NCI-H1694 treated with DMSO at 0.1 percent for 48 hours (cell line): ENCODE measurements around the gene SPARCL1.
"Not testable (repeated sequence)": the region's sequence is repeated elsewhere in the genome, so short reads cannot be mapped to it uniquely, and the experiment has no call there.

Experiments used
- DNase-seq: peaks from one replicate; lab custom pipeline; 2025; lab: John Stamatoyannopoulos, UW

The SPARCL1 gene

DNA sequence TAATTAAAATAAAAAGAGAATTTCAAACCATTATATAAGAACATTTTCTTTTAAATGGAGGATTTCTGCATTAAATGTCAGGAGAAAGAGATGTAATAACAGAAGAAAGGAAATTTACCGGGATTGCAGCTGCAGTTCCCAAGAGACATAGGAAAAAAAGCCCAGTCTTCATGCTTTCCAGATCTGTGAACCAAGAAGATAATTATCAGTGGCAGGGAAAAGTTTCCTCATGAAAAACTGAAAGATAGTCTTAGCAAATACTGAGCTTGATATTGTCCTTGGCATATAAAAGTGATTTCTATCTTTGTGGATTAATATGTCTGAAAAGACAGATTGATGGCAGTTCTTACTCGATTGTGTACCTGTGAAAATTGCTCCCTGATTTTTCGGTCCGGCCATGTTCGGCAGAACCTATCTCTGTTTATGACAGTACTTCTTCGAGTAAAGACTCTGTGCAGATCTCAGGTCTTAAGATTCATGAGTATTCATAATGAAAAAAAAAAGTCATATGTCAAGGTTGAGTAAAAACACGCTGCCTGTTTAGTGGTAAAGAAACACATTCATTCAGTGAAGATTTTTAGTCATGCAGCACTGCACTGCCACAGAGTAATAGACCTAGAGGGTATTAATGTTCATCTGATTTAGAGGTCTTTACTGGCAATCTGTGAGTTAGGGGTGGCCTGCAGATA is 29.6 kb downstream of the SPARCL1 start:
- DNase-seq, result no peak

DNA sequence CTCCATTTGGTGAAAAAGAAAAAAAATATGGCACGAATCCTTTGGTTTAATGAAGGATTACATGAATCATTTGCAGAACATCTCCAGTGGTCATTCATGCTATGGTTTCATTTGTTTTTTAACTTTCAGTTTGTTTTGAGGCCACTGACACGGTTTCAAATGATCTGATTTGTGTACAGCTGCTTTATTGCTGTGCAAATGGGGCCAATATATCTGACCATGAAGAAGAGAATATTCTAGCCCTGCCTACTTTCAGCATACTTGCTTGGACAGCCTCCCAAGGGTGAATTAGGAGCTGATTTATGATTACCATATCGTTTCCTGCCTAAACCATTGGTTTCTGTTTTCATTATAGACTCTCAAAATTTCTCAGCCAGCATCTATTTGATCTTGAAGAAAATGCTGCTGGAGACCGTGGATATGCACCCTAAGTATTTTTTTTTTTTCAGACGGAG is 30.7 kb downstream of the SPARCL1 start:
- no peak for DNase-seq

DNA sequence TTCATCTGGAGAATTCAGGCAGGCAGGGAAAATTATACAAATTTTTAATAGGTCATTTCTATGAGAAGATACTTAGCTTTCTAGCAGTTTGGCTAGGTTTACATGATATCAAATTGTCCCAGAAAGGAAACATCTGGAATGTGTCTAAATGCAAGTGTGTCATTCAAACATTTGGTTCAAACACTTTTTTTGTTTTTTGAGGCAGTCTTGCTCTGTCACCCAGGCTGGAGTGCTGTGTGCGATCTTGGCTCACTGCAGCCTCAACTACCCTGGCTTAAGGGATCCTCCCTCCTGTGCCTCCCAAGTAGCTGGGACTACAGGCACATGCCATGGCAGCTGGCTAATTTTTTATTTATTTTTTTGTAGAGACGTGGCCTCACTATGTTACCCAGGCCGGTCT is 31.6 kb downstream of the SPARCL1 start:
- DNase-seq, result no peak

DNA sequence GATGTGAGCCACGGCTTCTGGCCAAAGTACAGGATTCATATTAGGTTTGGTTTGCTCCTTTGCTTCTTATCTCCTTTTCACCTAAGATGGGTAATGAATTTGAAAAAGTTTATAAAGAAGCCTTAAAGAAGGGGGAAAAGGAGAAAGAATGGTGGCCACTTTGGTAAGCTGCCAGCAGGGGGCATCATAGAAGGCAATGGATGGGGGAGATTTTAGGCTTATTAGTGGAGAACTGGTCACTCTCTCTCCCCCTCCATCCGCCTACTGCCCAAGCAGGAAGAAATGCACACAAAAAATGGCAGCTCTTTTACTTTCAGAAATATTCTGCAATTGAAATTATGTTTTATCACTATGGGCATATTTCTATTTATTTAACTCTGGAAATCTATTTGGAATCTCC is 32.0 kb downstream of the SPARCL1 start:
- no peak for DNase-seq

DNA sequence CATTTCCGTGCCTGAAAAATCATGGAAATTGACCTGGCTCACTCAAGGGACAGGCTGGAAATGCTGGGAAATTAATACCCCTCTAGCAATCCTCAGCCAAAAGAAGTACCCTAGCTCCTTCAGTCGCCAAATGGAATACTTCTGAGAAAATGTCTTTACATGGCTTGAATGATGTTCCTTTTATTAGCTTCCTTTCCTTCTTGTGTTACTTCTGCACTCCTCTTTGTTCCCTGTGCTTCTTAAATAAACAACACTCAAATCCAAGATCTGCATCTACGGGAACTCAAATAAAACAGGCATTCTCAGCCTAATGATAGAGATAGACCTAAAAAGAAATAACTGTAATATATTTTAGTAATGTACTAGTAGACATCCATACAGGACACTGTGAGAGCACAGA is 36.1 kb downstream of the SPARCL1 start:
- DNase-seq, result no peak

DNA sequence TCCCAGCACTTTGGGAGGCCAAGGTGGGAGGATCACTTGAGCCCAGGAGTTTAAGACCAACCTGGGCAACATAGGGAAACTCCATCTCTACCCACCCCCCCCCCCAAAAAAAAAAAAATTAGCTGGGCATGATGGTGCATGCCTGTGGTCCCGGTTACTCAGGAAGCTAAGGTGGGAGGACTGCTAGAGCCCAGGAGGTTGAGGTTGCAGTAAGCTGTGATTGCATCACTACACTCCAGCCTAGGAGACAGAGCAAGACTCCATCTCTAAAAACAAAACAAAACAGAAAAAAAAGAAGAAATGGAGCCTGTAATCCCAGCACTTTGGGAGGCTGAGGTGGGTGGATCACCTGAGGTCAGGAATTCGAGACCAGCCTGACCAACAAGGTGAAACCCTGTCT is 37.3 kb downstream of the SPARCL1 start:
- not testable (repeated sequence) for DNase-seq

DNA sequence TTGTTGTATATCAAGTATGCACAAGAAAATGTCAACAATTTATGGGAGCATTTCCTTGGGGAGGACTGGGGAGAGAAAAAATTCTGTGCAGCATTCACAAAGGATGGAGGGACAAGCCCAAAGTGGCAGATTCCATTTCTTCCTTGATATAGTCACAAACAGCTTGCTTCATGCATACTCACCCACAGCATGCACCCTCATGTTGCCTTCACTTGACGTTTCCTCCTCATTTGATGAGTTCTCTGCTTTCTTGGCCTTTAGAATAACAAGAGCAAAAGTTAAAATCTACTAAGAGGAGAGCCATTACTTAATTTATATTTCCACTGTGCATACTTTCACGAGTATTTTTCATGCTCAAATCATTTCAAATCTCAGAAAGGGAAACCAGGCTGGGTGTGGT is 37.7 kb downstream of the SPARCL1 start:
- DNase-seq, result no peak

DNA sequence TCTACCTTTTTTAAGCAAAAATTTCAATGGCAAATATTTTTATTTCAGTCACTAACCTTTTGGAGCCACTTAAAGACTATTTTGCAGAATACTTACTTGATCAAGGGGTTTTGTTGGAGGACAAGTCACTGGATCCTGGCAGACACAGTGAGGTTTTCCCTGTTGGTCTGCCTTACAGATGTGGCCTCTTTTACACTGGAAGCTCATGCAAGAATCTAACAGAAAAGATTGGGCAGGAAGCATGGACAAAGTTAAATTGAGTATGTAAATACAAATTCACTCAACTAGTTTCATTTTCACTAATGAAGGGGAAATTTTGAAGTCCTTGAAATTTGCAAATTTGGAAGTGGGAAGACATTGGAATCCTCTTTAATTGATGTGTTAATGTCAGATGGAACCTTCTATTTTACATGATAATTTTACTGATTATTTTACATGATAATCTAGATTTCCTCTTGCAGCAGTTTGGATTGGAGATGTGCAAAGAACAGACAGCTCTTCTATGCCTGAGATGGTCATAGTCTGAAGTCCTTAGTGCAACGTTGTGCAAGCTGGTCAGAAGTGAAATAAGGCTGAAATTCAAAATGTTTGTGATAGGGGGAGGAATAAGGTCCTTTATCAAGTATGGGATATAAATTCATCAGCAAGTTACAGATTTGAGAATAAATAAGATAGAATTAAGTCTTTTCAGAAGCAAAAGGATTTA is 38.4 kb downstream of the SPARCL1 start:
- DNase-seq, result no peak

DNA sequence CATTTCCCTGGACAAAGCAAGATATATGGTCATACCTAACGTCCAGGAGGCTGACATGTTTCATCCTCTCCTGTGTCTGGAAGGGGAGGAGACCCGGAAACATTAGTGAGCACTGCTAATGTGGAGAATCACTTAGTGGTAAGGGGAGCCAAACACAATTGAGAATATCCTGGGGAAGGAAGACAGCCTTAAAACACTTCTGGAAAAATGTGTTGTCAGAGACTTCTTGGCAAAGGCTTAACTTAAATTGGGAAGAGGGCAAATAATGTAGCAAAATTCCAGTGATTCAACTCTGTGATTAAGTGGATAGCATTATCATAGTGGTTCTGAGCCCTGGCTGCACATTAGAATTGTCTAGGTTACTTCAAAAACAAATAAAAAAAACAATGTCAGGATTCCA is 39.5 kb downstream of the SPARCL1 start:
- no peak for DNase-seq

DNA sequence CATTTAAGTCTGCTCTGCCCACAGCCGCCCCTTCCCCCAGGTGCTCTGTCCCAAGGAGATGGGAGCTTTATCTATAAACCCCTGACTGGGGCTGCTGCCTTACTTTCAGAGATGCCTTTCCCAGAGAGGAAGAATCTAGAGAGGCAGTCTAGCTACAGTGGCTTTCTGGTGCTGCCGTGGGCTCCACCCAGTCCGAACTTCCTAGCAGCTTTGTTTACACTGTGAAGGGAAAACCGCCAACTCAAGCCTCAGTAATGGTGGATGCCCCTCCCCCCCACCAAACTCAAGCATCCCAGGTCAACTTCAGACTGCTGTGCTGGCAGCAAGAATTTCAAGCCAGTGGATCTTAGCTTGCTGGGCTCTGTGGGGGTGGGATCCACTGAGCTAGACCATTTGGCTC is 40.5 kb downstream of the SPARCL1 start:
- DNase-seq, result not testable (repeated sequence)

DNA sequence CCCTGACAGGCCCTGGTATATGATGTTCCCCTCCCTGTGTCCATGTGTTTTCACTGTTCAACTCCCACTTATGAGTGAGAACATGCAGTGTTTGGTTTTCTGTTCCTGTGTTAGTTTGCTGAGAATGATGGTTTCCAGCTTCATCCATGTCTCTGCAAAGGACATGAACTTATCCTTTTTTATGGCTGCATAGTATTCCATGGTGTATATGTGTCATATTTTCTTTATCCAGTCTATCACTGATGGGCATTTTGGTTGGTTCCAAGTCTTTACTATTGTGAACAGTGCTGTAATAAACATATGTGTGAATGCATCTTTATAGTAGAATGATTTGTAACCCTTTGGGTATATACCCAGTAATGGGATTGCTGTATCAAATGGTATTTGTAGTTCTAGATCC is 45.9 kb downstream of the SPARCL1 start:
- DNase-seq, result not testable (repeated sequence)

DNA sequence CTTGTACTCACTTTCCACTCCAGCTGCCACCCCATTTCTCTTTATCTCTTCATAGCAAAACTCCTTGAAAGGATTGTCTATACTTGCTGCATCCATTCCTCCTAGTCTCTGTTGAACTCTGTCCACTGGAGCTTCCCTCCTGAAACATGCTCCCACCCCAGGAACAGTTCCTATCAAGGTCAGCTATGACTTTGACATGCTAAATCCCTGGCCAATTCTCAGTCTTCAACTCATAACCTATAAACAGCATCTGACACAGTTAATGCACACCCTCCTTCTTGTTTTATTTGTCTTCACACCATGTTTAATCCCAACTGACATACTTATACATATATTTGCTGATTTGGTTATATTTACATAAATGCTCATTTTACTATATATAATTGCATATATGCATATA is 47.8 kb downstream of the SPARCL1 start:
- no peak for DNase-seq

DNA sequence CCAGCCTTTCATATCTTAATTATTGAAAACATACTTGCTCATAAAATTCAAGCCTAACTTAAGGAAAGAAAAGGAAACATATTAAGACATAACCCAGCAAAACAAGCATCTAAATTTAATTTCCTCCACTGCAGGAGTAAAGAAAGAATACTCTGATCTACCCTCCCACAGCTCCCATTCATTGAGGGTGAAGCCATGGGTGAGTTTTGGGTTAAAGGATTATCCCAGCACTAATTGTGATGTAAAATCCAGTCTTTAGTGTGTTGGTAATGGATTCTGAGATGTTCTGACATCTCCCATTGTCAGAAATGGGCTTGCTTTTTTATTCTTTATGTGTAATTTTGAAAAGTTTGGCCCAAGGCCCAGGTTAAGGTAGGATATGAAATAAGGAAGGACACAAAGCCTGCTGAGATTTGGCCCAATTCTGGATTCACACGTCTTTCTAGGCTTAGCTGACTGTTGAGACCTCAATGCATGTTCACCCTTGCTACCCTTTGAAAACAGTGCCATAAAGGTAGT is 50.4 kb downstream of the SPARCL1 start:
- no peak for DNase-seq

DNA sequence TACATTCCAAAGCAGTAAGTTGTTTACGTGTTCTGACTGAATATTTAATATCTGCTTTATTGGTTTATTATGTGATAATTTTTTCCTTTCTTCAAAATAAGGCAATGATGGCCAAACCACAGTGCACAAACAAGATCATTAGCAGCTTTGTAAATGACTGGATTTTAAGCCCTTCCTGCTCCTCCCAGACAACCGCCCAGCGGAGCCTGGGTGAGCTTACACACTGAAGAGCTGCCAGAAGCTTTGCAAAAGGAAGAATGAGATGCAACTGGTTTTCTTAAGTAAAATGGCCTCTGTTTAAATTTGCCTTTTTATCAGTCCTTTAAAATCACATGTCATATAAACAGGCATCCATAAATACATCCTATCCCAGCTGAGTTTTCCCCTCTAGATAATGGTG is 52.2 kb downstream of the SPARCL1 start:
- no peak for DNase-seq

DNA sequence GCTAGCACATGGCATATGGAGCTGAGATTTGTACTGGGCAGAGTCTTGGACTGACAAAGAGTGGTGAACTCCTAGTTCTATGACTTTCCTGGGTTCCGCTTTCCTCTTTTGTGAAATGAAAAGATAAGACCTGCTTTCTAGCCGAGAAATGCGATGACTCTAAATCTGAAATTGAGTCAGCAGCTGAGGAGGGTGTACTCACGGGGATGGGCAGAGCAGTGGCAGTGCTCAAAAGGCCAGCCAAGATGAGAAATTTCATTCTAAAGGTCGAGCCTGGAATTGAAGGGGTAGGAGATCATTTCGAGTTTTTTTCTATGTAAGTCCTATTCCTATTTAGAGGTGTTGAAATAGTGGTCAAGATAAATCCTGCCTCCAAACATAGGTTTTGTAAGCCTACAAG is 59.8 kb downstream of the SPARCL1 start:
- DNase-seq, result no peak

DNA sequence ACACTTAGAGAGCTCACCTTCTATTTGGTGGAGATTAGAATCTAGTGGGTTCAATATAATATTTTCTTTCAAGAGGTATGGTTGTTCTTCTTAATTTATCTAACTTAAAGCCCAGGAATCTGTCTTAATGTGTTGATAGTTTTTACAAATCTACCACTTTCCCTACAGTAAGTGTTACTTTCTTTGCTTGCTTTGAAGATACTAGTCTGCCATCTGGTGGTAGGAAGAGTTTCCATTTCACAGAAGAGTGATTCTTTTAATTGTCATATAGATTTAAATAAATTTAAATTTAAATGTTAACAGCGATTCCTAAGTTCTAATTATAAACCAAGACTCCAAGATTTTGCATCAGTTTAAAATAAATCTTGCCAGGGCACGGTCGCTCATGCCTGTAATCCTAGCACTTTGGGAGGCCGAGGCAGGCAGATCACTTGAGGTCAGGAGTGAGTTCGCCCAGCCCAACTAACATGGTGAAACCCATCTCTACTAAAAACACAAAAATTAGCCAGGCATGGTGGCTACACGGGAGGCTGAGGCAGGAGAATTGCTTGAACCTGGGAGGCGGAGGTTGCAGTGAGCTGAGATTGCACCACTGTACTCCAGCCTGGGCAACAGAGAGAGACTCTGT is 63.3 kb downstream of the SPARCL1 start:
- peak; percentile 21 for DNase-seq

DNA sequence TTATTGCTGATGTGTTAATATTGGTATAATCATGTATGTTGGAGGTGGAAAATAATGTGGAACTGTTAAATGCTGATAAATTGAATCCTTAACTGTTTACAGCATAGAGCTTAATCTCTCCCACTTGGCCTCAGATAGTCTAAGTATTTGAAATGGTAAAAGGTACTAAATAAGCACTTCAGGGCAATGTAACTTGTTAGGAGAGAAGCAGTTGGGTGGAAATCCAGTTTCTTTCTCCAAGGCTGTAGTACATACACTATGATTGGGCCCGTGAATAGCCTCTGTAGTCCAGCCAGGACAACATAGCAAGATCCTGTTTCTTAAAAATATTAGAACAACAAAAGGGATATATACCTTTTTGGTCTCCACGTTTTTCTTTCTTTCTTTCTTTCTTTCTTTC is 67.1 kb downstream of the SPARCL1 start:
- DNase-seq, result no peak

DNA sequence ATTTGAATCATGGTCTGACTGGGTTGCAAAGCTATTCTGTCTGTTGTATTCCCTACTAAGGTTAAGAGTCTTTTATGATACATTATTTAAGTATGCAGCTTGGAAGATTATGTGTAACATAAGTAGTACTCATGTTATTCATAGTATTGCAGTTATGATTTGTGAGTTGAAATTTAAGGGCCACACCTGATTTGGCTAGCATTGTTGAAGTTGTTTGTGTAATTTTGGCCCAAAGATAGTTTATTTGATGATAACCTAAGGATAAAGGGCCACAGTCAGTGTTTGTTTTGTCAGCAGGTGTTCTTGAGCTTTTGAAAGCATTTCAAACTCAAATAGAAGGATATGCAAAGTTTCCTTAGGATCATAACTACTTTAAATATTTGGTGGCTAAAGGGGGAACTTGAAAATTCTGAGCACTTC is 67.9 kb downstream of the SPARCL1 start:
- no peak for DNase-seq

DNA sequence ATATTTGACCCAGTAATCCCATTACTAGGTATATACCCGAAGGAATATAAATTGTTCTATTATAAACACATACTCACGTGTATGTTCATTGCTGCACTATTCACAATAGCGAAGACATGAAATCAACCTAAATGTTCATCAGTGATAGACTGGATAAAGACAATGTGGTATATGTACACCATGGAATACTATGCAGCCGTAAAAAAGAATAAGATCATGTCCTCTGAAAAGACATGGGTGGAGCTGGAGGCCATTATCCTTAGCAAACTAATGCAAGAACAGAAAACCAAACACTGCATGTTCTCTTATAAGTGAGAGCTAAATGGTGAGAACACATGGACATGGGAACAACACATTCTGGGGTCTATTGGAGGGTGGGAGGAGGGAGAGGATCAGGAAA is 70.3 kb downstream of the SPARCL1 start:
- no peak for DNase-seq

DNA sequence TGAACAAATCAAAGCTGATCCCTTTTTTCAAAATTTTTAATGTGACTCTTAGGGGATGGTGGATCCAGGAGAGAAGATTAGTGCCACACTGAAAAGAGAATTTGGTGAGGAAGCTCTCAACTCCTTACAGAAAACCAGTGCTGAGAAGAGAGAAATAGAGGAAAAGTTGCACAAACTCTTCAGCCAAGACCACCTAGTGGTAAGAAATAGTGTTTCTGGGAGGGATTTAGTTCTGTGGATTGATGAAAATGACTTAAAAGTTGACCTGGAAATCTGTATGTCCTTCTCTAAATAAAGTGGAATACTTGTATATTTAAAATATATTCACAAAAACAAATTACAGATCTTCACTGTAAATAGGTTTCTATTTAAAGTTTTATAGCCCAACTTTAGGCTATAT is 77.6 kb downstream of the SPARCL1 start:
- no peak for DNase-seq

DNA sequence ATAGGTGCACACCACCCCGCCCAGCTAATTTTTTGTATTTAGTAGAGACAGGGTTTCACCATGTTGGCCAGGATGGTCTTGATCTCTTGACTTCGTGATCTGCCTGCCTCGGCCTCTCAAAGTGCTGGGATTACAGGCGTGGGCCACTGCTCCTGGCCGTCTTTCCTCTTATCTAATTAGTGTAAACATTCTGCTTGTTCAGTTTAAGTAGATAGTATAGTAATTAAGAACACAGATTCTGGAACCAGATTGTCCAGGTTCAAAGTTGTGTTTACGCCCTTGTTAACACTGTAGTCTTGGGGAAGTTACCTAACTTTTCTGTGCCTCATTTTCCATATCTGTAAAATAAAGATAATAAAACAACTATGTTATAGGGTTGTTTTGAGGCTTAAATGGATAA is 82.8 kb downstream of the SPARCL1 start:
- DNase-seq, result not testable (repeated sequence)

DNA sequence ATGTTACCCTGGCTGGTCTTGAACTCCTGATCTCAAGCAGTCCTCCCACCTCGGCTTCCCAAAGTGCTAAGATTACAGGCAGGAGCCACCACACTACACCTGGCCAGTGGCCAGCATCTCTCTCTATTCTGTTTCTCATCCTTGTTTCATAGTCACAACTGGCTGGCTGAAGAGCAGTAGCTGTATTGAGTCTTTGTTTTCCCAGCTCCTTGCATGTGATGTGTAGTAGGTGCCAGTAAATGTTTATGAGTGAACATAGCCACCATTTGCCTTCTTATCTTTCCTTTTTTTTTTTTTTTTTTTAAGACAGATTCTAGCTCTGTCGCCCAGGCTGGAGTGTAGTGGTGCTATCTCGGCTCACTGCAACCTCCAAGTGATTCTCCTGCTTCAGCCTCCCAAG is 83.2 kb downstream of the SPARCL1 start:
- DNase-seq, result no peak

DNA sequence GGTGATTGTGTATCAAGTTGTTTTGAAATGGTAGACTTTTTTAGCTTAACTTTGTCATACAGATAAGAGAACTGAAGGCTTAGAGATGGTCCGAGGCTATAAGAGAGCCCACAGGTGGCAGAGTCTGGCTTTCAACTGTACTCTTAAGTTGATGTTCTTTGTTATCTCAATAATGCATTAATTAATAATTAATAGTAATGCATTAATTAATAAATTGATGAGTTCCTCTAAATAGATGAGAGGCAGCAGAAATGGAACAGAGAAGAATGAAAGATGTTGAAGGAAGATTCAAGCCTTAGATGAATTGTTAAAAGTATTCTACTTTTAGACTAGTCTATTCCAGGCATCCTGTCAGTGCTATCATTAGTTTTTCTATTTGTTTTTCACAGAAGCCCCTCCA is 84.4 kb downstream of the SPARCL1 start:
- DNase-seq, result no peak
